Astrocyte of the cerebellum (primary cell): ENCODE data around the gene UNCX.

Experiments used
- DNase-seq: peaks from one replicate; pipeline ENCODE4 v3.0.0-alpha.2; 2011; ENCODE audit warnings: low read depth
- H3K4me3 ChIP-seq: 2 replicates; pipeline ENCODE4 v1.5.1; 2011; ENCODE audit warnings: mild to moderate bottlenecking, low read depth, low read length, moderate library complexity
- CTCF ChIP-seq: IDR thresholded peaks from 2 replicates; pipeline ENCODE4 v1.5.1; 2012; ENCODE audit warnings: low read length, low read depth, moderate library complexity, mild to moderate bottlenecking; ENCODE audit errors: missing control alignments
- in situ Hi-C: cut with HindIII; loops from 2 replicates; pipeline ENCODE4 v1.10.0; 2017; ENCODE audit warnings: low sequenced_read_pairs

UNCX gene

GRCh38 chr7:1246160-1246870, 13.6 kb downstream of the UNCX start:
- no peak for TF ChIP-seq CTCF
- H3K4me3 ChIP-seq = no peak overlapping the region
- in situ Hi-C loops = no loop called here
- no peak for DNase-seq

- H3K4me3 ChIP-seq = no peak overlapping the region
- no peak for TF ChIP-seq CTCF
- in situ Hi-C loops = no loop called here
- no peak for DNase-seq
Observed at GRCh38 chr7:1246871-1247526, 14.3 kb downstream of the UNCX start.

- in situ Hi-C loops = no loop called here
- no peak overlapping the region for H3K4me3 ChIP-seq
- TF ChIP-seq CTCF = no peak
- DNase-seq = no peak
Observed at GRCh38 chr7:1247527-1248041, 14.9 kb downstream of the UNCX start.

- TF ChIP-seq CTCF = no peak
- in situ Hi-C loops = no loop called here
- no peak overlapping the region for H3K4me3 ChIP-seq
- DNase-seq = no peak
Observed at GRCh38 chr7:1248143-1248915, 15.7 kb downstream of the UNCX start.

- no peak for TF ChIP-seq CTCF
- H3K4me3 ChIP-seq = no peak overlapping the region
- no peak for DNase-seq
- in situ Hi-C loops = no loop called here
Observed at GRCh38 chr7:1248916-1249581, 16.4 kb downstream of the UNCX start.

GRCh38 chr7:1249731-1250130, 17.1 kb downstream of the UNCX start:
- in situ Hi-C loops = no loop called here
- no peak overlapping the region for H3K4me3 ChIP-seq
- no peak for DNase-seq
- no peak for TF ChIP-seq CTCF
